Gastrocnemius medialis (tissue), 4 donors: Measurements from ENCODE around the gene FDX1.
"Not testable (repeated sequence)": the region's sequence is repeated elsewhere in the genome, so short reads cannot be mapped to it uniquely, and the experiment has no call there.

Experiments used
- POLR2A ChIP-seq, 2 donors: fragments of 450-650 bp; IDR thresholded peaks; one replicate each; pipeline ENCODE4 v1.6.1; 2017; ENCODE audit warnings: antibody characterized with exemption in 2 of 2, mild to moderate bottlenecking in 2 of 2, moderate library complexity in 2 of 2
- TF ChIP-seq, protein P1 (sequence below), 5 experiments: fragments of 450-650 bp in 3 of 5; fragments of 200-600 bp in 2 of 5; sonication (generic) in 2 of 5; IDR thresholded peaks in 4 of 5; conservative IDR thresholded peaks in 1 of 5; 1 replicate in 4 of 5; 2 replicates in 1 of 5; pipeline ENCODE4 v1.5.1; 2016 to 2019; ENCODE audit warnings: antibody characterized with exemption in 5 of 5, mild to moderate bottlenecking in 3 of 5, moderate library complexity in 3 of 5

DNA sequence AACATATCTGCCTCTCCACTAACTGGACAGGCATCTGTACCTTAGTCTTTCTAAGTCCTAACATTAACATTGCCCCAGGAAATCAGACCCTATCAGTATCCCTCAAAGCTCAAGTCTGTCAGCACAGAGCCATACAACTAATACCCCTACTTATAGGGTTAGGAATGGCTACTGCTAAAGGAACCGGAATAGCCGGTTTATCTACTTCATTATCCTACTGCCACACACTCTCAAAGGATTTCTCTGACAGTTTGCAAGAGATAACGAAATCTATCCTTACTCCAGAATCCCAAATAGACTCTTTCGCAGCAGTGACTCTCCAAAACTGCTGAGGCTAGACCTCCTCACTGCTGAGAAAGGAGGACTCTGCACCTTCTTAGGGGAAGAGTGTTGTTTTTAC, 24.1 kb upstream of the FDX1 start:
- TF ChIP-seq, protein P1, sequence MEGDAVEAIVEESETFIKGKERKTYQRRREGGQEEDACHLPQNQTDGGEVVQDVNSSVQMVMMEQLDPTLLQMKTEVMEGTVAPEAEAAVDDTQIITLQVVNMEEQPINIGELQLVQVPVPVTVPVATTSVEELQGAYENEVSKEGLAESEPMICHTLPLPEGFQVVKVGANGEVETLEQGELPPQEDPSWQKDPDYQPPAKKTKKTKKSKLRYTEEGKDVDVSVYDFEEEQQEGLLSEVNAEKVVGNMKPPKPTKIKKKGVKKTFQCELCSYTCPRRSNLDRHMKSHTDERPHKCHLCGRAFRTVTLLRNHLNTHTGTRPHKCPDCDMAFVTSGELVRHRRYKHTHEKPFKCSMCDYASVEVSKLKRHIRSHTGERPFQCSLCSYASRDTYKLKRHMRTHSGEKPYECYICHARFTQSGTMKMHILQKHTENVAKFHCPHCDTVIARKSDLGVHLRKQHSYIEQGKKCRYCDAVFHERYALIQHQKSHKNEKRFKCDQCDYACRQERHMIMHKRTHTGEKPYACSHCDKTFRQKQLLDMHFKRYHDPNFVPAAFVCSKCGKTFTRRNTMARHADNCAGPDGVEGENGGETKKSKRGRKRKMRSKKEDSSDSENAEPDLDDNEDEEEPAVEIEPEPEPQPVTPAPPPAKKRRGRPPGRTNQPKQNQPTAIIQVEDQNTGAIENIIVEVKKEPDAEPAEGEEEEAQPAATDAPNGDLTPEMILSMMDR (IDR thresholded peaks at IDR 0.05 in 4 of 5, conservative IDR thresholded peaks at IDR 0.05 in 1 of 5) = not testable (repeated sequence)
- TF ChIP-seq POLR2A (IDR thresholded peaks at IDR 0.05) = not testable (repeated sequence)
